H9 (cell line): ENCODE measurements around the gene STAC. TPM values are rescaled to one million over a fixed set of nuclear protein-coding genes. Genes with fewer than 3 reads are reported as not detected.

Experiments
- DNase-seq: peaks from one replicate; pipeline ENCODE4 v3.0.0-alpha.2; 2017
- H2AFZ ChIP-seq: one replicate; pipeline ENCODE4 v1.6.1; 2013; ENCODE audit warnings: mild to moderate bottlenecking, low read length, control low read depth, moderate library complexity
- H2AK5ac ChIP-seq: 2 replicates; pipeline ENCODE4 v1.6.1; 2013; ENCODE audit warnings: low read length, control low read depth, mixed read lengths; ENCODE audit not compliant: insufficient read length
- H2BK120ac ChIP-seq: one replicate; pipeline ENCODE4 v1.6.1; 2013; ENCODE audit warnings: low read depth, mild to moderate bottlenecking, low read length, control low read depth, inconsistent platforms; ENCODE audit not compliant: poor library complexity, severe bottlenecking
- H2BK12ac ChIP-seq: 2 replicates; pipeline ENCODE4 v1.6.1; 2013; ENCODE audit warnings: low read length, control low read depth, mixed read lengths, low read depth; ENCODE audit not compliant: insufficient read length
- H2BK15ac ChIP-seq: 2 replicates; pipeline ENCODE4 v1.6.1; 2013; ENCODE audit warnings: low read depth, low read length, control low read depth
- H2BK20ac ChIP-seq: one replicate; pipeline ENCODE4 v1.6.1; 2013; ENCODE audit warnings: low read depth, mild to moderate bottlenecking, low read length, control low read depth, inconsistent platforms; ENCODE audit not compliant: poor library complexity, severe bottlenecking
- H2BK5ac ChIP-seq: 2 replicates; pipeline ENCODE4 v1.6.1; 2013; ENCODE audit warnings: low read length, control low read depth, mixed read lengths; ENCODE audit not compliant: insufficient read length
- H3K14ac ChIP-seq: 2 replicates; pipeline ENCODE4 v1.6.1; 2013; ENCODE audit warnings: low read length, control low read depth; ENCODE audit not compliant: insufficient read depth
- H3K18ac ChIP-seq: 2 replicates; pipeline ENCODE4 v1.6.1; 2013; ENCODE audit warnings: low read depth, mild to moderate bottlenecking, mixed read lengths, low read length, control low read depth; ENCODE audit not compliant: insufficient read length
- H3K23ac ChIP-seq: 2 replicates; pipeline ENCODE4 v1.6.1; 2013; ENCODE audit warnings: low read length, control low read depth, mixed read lengths, low read depth; ENCODE audit not compliant: insufficient read length
- H3K23me2 ChIP-seq: 2 replicates; pipeline ENCODE4 v1.6.1; 2013; ENCODE audit warnings: low read depth, mild to moderate bottlenecking, mixed read lengths, low read length, control low read depth; ENCODE audit not compliant: insufficient read length, poor library complexity, severe bottlenecking
- H3K27ac ChIP-seq: 2 replicates; pipeline ENCODE4 v1.5.1; 2013; ENCODE audit warnings: low read length, control low read depth, mixed read lengths, low read depth; ENCODE audit not compliant: insufficient read length
- H3K27me3 ChIP-seq: 2 replicates; pipeline ENCODE4 v1.6.1; 2013; ENCODE audit warnings: low read length, control low read depth, inconsistent platforms; ENCODE audit not compliant: insufficient read depth
- H3K4ac ChIP-seq: 2 replicates; pipeline ENCODE4 v1.6.1; 2013; ENCODE audit warnings: low read depth, mild to moderate bottlenecking, control low read depth, inconsistent platforms, low read length, moderate library complexity
- H3K4me1 ChIP-seq: 2 replicates; pipeline ENCODE4 v1.6.1; 2013; ENCODE audit warnings: low read length, control low read depth, inconsistent platforms; ENCODE audit not compliant: insufficient read depth
- H3K4me2 ChIP-seq: 2 replicates; pipeline ENCODE4 v1.6.1; 2013; ENCODE audit warnings: low read length, control low read depth, mixed read lengths; ENCODE audit not compliant: insufficient read length, insufficient read depth
- H3K56ac ChIP-seq: 2 replicates; pipeline ENCODE4 v1.6.1; 2013; ENCODE audit warnings: low read depth, mild to moderate bottlenecking, mixed read lengths, low read length, control low read depth; ENCODE audit not compliant: insufficient read length
- H3K79me1 ChIP-seq: 2 replicates; pipeline ENCODE4 v1.6.1; 2013; ENCODE audit warnings: low read depth, mild to moderate bottlenecking, moderate library complexity, low read length, control low read depth, inconsistent platforms; ENCODE audit not compliant: insufficient read depth, poor library complexity, severe bottlenecking
- H3K79me2 ChIP-seq: 2 replicates; pipeline ENCODE4 v1.6.1; 2013; ENCODE audit warnings: low read length, control low read depth, inconsistent platforms; ENCODE audit not compliant: insufficient read depth
- H3K9ac ChIP-seq: 2 replicates; pipeline ENCODE4 v1.6.1; 2013; ENCODE audit warnings: low read length, control low read depth, mixed read lengths; ENCODE audit not compliant: insufficient read length; ENCODE audit errors: extremely low read depth
- H3K9me3 ChIP-seq: one replicate; pipeline ENCODE4 v1.6.1; 2013; ENCODE audit warnings: low read depth, low read length, inconsistent platforms; ENCODE audit not compliant: control insufficient read depth
- H3T11ph ChIP-seq: one replicate; pipeline ENCODE4 v1.6.1; 2013; ENCODE audit warnings: mild to moderate bottlenecking, low read length, control low read depth, inconsistent platforms
- H4K20me1 ChIP-seq: one replicate; pipeline ENCODE4 v1.6.1; 2013; ENCODE audit not compliant: control insufficient read depth, insufficient read length, insufficient read depth
- H4K5ac ChIP-seq: 2 replicates; pipeline ENCODE4 v1.6.1; 2013; ENCODE audit warnings: low read depth, mild to moderate bottlenecking, mixed read lengths, low read length, control low read depth; ENCODE audit not compliant: insufficient read length
- H4K8ac ChIP-seq: replicated peaks from 2 replicates; pipeline ENCODE4 v1.6.1; 2013; ENCODE audit warnings: low read length, control low read depth, mixed read lengths, low read depth; ENCODE audit not compliant: insufficient read length
- H4K91ac ChIP-seq: 2 replicates; pipeline ENCODE4 v1.6.1; 2013; ENCODE audit warnings: low read depth, mild to moderate bottlenecking, moderate library complexity, mixed read lengths, low read length, control low read depth; ENCODE audit not compliant: insufficient read length
- H3K27ac Mint-ChIP-seq, 3 experiments: 2 replicates in 2 of 3; 3 replicates in 1 of 3; pipeline ENCODE4 v1.8.0; 2020 to 2021; ENCODE audit warnings: mixed read lengths in 3 of 3, mild to moderate bottlenecking in 1 of 3, moderate library complexity in 1 of 3
- H3K27me3 Mint-ChIP-seq: 2 replicates; pipeline ENCODE4 v1.8.0; 2021; ENCODE audit warnings: low read depth, mild to moderate bottlenecking, moderate library complexity, mixed read lengths
- H3K36me3 Mint-ChIP-seq, 3 experiments: 2 replicates in 2 of 3; 3 replicates in 1 of 3; pipeline ENCODE4 v1.8.0; 2020 to 2021; ENCODE audit warnings: low read depth in 3 of 3, mixed read lengths in 3 of 3; ENCODE audit not compliant: insufficient read depth in 1 of 3
- H3K4me1 Mint-ChIP-seq, 2 experiments: 2 replicates each; pipeline ENCODE4 v1.8.0; 2020; ENCODE audit warnings: mixed read lengths in 2 of 2
- H3K4me3 Mint-ChIP-seq, 2 experiments: 2 replicates in 1 of 2; 3 replicates in 1 of 2; pipeline ENCODE4 v1.8.0; 2020 to 2021; ENCODE audit warnings: mild to moderate bottlenecking in 2 of 2, mixed read lengths in 2 of 2, moderate library complexity in 1 of 2
- H3K9me3 Mint-ChIP-seq, 2 experiments: 2 replicates in 1 of 2; 3 replicates in 1 of 2; pipeline ENCODE4 v1.8.0; 2020; ENCODE audit warnings: mild to moderate bottlenecking in 2 of 2, mixed read lengths in 2 of 2, moderate library complexity in 1 of 2
- WGBS: extraction: QIAGEN DNeasy Blood & Tissue Kit; methylation state at CpG from one replicate; pipeline ENCODE4 v1.1.7; 2013; ENCODE audit warnings: missing lambda C conversion rate, low lambda C conversion rate, mixed read lengths; ENCODE audit not compliant: insufficient read length; ENCODE audit errors: extremely low coverage; 5-methylcytosine and 5-hydroxymethylcytosine counted together
- total RNA-seq: library from RNA; stranded (reverse); gene quantifications from 2 replicates; pipeline ENCODE4 v1.2.1, GENCODE V29; 2021
- TF ChIP-seq, protein P1 (sequence below): fragments of 200-600 bp; sonication (generic); conservative IDR thresholded peaks from 3 replicates; pipeline ENCODE4 v1.8.0; 2021; ENCODE audit warnings: antibody characterized with exemption, mild to moderate bottlenecking

STAC gene
- total RNA-seq, 1 experiment from 2014 or later, result 3.0 TPM

DNA sequence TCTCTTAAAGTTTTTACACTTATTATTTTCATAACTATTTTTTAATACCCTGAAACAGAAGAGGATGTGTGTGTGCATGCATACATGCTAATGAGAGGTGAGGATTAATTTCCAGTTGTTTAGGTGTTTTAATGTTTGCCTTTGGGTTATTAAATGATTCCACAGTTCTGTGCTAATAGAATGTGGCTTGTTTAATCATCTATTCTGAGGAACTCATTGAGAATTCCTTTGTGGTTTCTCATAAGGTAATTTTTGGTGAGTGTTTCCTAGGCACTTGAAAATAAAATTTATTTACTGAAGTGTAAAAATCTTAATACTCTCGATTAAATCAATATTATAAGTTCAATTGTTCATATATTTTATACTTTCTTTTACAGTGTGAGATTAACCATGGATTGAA is 38.0 kb downstream of the STAC start:
- no peak overlapping the region for H3K14ac ChIP-seq
- H3K56ac ChIP-seq, result no peak overlapping the region
- H3K27me3 ChIP-seq, result no peaks in the 10 kb centered on the region
- no peak overlapping the region for H2AFZ ChIP-seq
- DNase-seq, result no peak
- no peak overlapping the region for H3K4me2 ChIP-seq
- H3T11ph ChIP-seq, result no peak overlapping the region
- H3K18ac ChIP-seq, result no peak overlapping the region
- no peaks in the 10 kb centered on the region for H3K23me2 ChIP-seq
- H2BK12ac ChIP-seq, result no peak overlapping the region
- no peak overlapping the region for H2BK15ac ChIP-seq
- H3K79me2 ChIP-seq, result no peaks in the 10 kb centered on the region
- H3K9ac ChIP-seq, result no peak overlapping the region
- H3K4ac ChIP-seq, result no peak overlapping the region
- H3K9me3 ChIP-seq, result no peaks in the 10 kb centered on the region
- H3K79me1 ChIP-seq, result no peaks in the 10 kb centered on the region
- no peak overlapping the region for H2BK5ac ChIP-seq
- no peak overlapping the region for H4K8ac ChIP-seq
- H2BK120ac ChIP-seq, result no peak overlapping the region
- no peaks in the 10 kb centered on the region for H3K27me3 Mint-ChIP-seq
- no peak overlapping the region for H4K5ac ChIP-seq
- TF ChIP-seq, protein P1, sequence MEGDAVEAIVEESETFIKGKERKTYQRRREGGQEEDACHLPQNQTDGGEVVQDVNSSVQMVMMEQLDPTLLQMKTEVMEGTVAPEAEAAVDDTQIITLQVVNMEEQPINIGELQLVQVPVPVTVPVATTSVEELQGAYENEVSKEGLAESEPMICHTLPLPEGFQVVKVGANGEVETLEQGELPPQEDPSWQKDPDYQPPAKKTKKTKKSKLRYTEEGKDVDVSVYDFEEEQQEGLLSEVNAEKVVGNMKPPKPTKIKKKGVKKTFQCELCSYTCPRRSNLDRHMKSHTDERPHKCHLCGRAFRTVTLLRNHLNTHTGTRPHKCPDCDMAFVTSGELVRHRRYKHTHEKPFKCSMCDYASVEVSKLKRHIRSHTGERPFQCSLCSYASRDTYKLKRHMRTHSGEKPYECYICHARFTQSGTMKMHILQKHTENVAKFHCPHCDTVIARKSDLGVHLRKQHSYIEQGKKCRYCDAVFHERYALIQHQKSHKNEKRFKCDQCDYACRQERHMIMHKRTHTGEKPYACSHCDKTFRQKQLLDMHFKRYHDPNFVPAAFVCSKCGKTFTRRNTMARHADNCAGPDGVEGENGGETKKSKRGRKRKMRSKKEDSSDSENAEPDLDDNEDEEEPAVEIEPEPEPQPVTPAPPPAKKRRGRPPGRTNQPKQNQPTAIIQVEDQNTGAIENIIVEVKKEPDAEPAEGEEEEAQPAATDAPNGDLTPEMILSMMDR, result no peak
- peaks cover 3 to 10% of the 10 kb centered on the region in 2 experiments; a peak in 2 of 4 replicates for H3K4me1 Mint-ChIP-seq
- no peak overlapping the region for H3K23ac ChIP-seq
- no CpG with 5 or more reads among the region's 1 CpG for WGBS
- no peaks in the 10 kb centered on the region for H3K4me1 ChIP-seq
- no peak overlapping the region for H2AK5ac ChIP-seq
- H3K36me3 Mint-ChIP-seq, result peaks cover 8 to 25% (median 16%) of the 10 kb centered on the region in 3 experiments
- peaks cover 20 to 21% of the 10 kb centered on the region in 2 experiments for H3K9me3 Mint-ChIP-seq
- H4K20me1 ChIP-seq, result no peaks in the 10 kb centered on the region
- H3K27ac Mint-ChIP-seq, result no peak overlapping the region
- H3K27ac ChIP-seq, result no peak overlapping the region
- H2BK20ac ChIP-seq, result no peak overlapping the region
- H4K91ac ChIP-seq, result no peak overlapping the region
- no peak overlapping the region for H3K4me3 Mint-ChIP-seq
